K562 (cell line): ENCODE data around the gene GNG7.

Experiments
- CEBPB ChIP-seq: fragments of 450-650 bp; IDR thresholded peaks from 2 replicates; pipeline ENCODE4 v1.6.1; 2016; ENCODE audit warnings: missing genetic modification characterization, missing compliant biosample characterization
- FOXM1 ChIP-seq, 2 experiments: fragments of 450-650 bp in 1 of 2; sonication (generic) in 1 of 2; formaldehyde crosslinking in 1 of 2; IDR thresholded peaks; 2 replicates each; pipeline versions ENCODE4 v1.6.1 to v1.9.0; 2017 to 2022; ENCODE audit warnings: low read depth in 2 of 2, mild to moderate bottlenecking in 2 of 2, missing genetic modification reagents in 1 of 2, moderate library complexity in 1 of 2
- KLF16 ChIP-seq: IDR thresholded peaks from 2 replicates; pipeline ENCODE4 v1.6.1; 2016; ENCODE audit warnings: antibody characterized with exemption
- POLR2A ChIP-seq: fragments of 450-650 bp; conservative IDR thresholded peaks from 2 replicates; pipeline ENCODE4 v1.6.1; 2016
- POLR2AphosphoS5 ChIP-seq: IDR thresholded peaks from 2 replicates; pipeline ENCODE4 v1.6.1; 2011; ENCODE audit warnings: mild to moderate bottlenecking, low read depth, low read length, moderate library complexity; ENCODE audit not compliant: control insufficient read depth, insufficient read depth
- RAD21 ChIP-seq, 2 experiments: fragments of 250-450 bp in 1 of 2; fragments of 450-650 bp in 1 of 2; sonication (Bioruptor Pico) in 1 of 2; formaldehyde crosslinking in 1 of 2; IDR thresholded peaks in 1 of 2; conservative IDR thresholded peaks in 1 of 2; 2 replicates each; pipeline versions ENCODE4 v1.4.0 to v1.8.0; 2020 to 2022; ENCODE audit warnings: mild to moderate bottlenecking in 2 of 2, moderate library complexity in 1 of 2
- RAD51 ChIP-seq: fragments of 450-650 bp; IDR thresholded peaks from 2 replicates; pipeline ENCODE4 v1.7.1; 2016; ENCODE audit warnings: low read depth, mild to moderate bottlenecking, borderline replicate concordance
- REST ChIP-seq, 2 experiments: fragments of 450-650 bp; formaldehyde crosslinking in 1 of 2; IDR thresholded peaks; 2 replicates each; pipeline versions ENCODE4 v1.4.0 to v1.6.1; 2014 to 2020; ENCODE audit warnings: mild to moderate bottlenecking in 2 of 2, borderline replicate concordance in 1 of 2, low read depth in 1 of 2
- SIRT6 ChIP-seq: IDR thresholded peaks from one replicate; pipeline ENCODE4 v1.6.1; 2012; ENCODE audit warnings: low read depth, mild to moderate bottlenecking, control low read depth, inconsistent platforms, low read length, moderate library complexity
- ZNF133 ChIP-seq: fragments of 250-450 bp; sonication (Bioruptor Pico); IDR thresholded peaks from 2 replicates; pipeline ENCODE4 v1.4.0; 2020; ENCODE audit warnings: mild to moderate bottlenecking
- ZZZ3 ChIP-seq: fragments of 450-650 bp; IDR thresholded peaks from 2 replicates; pipeline ENCODE4 v1.6.1; 2016; ENCODE audit warnings: antibody characterized with exemption, mild to moderate bottlenecking, moderate library complexity
- TF ChIP-seq, protein P1 (sequence below): sonication (generic); formaldehyde crosslinking; IDR thresholded peaks from 2 replicates; pipeline ENCODE4 v1.9.0; 2022; ENCODE audit warnings: mild to moderate bottlenecking, missing genetic modification reagents

GRCh38 chr19:2579678-2580280, 122.7 kb downstream of the GNG7 start:
- no peak for TF ChIP-seq RAD51
- TF ChIP-seq FOXM1 (IDR thresholded peaks at IDR 0.05; ENCODE audit: low read depth), result no peak
- TF ChIP-seq FOXM1 (CRISPR knock-in tag; IDR thresholded peaks at IDR 0.05; ENCODE audit: low read depth), result no peak
- no peak for TF ChIP-seq POLR2A
- no peak for TF ChIP-seq ZZZ3
- TF ChIP-seq SIRT6, result no peak
- TF ChIP-seq, protein P1, sequence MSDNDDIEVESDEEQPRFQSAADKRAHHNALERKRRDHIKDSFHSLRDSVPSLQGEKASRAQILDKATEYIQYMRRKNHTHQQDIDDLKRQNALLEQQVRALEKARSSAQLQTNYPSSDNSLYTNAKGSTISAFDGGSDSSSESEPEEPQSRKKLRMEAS (CRISPR knock-in tag), result no peak
- TF ChIP-seq ZNF133 (CRISPR knock-in tag), result no peak
- no peak for TF ChIP-seq RAD21 (CRISPR knock-in tag; conservative IDR thresholded peaks at IDR 0.05 in 1 of 2, IDR thresholded peaks at IDR 0.05 in 1 of 2)
- TF ChIP-seq REST (IDR thresholded peaks at IDR 0.05; ENCODE audit: borderline replicate concordance), result no peak
- no peak for TF ChIP-seq REST (CRISPR knock-in tag; IDR thresholded peaks at IDR 0.05; ENCODE audit: low read depth)
- TF ChIP-seq KLF16, result no peak
- no peak for TF ChIP-seq CEBPB
- TF ChIP-seq POLR2AphosphoS5, result no peak
